ENCODE measurements around the gene LMO2. TPM values are rescaled to one million over a fixed set of nuclear protein-coding genes. Genes with fewer than 3 reads are reported as not detected.
A peak's percentile ranks its signal among the peaks of the same experiment; 100 is the strongest.
"Not testable (repeated sequence)": the region's sequence is repeated elsewhere in the genome, so short reads cannot be mapped to it uniquely, and the experiment has no call there.

Gene LMO2
- total RNA-seq, 1 donor: 148 TPM

GRCh38 chr11:33866936-33867335, 24.9 kb downstream of the LMO2 start:
- DNase-seq (ENCODE audit: low read depth in 2 of 3, low spot score in 2 of 3): no peak

- DNase-seq (ENCODE audit: low read depth in 2 of 3, low spot score in 2 of 3): no peak
Measured at GRCh38 chr11:33864479-33864878, 27.4 kb downstream of the LMO2 start.

GRCh38 chr11:33863418-33864172, 28.3 kb downstream of the LMO2 start:
- no peak for DNase-seq (ENCODE audit: low read depth in 2 of 3, low spot score in 2 of 3)

GRCh38 chr11:33861941-33862589, 29.8 kb downstream of the LMO2 start:
- no peak for DNase-seq (ENCODE audit: low read depth in 2 of 3, low spot score in 2 of 3)

GRCh38 chr11:33861386-33861785, 30.5 kb downstream of the LMO2 start:
- no peak for DNase-seq (ENCODE audit: low read depth in 2 of 3, low spot score in 2 of 3)

- DNase-seq (ENCODE audit: low read depth in 2 of 3, low spot score in 2 of 3): no peak
Measured at GRCh38 chr11:33860926-33861325, 30.9 kb downstream of the LMO2 start.

- no peak for DNase-seq (ENCODE audit: low read depth in 2 of 3, low spot score in 2 of 3)
Measured at GRCh38 chr11:33859306-33859705, 32.6 kb downstream of the LMO2 start.

- DNase-seq (ENCODE audit: low read depth in 2 of 3, low spot score in 2 of 3): peak; percentile 48 to 91 (median 83)
Measured at GRCh38 chr11:33857933-33858371, 33.9 kb downstream of the LMO2 start.

- DNase-seq (ENCODE audit: low read depth in 2 of 3, low spot score in 2 of 3): no peak
Measured at GRCh38 chr11:33855500-33855899, 36.4 kb downstream of the LMO2 start.

GRCh38 chr11:33848717-33849390, 43.0 kb downstream of the LMO2 start:
- no peak for DNase-seq (ENCODE audit: low read depth in 2 of 3, low spot score in 2 of 3)

GRCh38 chr11:33847251-33847650, 44.6 kb downstream of the LMO2 start:
- DNase-seq (ENCODE audit: low read depth in 2 of 3, low spot score in 2 of 3): no peak

GRCh38 chr11:33844236-33844635, 47.6 kb downstream of the LMO2 start:
- DNase-seq (ENCODE audit: low read depth in 2 of 3, low spot score in 2 of 3): no peak

GRCh38 chr11:33843018-33843417, 48.9 kb downstream of the LMO2 start:
- DNase-seq (ENCODE audit: low read depth in 2 of 3, low spot score in 2 of 3): no peak

GRCh38 chr11:33842236-33842915, 49.5 kb downstream of the LMO2 start:
- no peak for DNase-seq (ENCODE audit: low read depth in 2 of 3, low spot score in 2 of 3)

GRCh38 chr11:33838234-33838633, 53.6 kb downstream of the LMO2 start:
- DNase-seq (ENCODE audit: low read depth in 2 of 3, low spot score in 2 of 3): not testable (repeated sequence)

GRCh38 chr11:33837334-33837733, 54.5 kb downstream of the LMO2 start:
- not testable (repeated sequence) for DNase-seq (ENCODE audit: low read depth in 2 of 3, low spot score in 2 of 3)

GRCh38 chr11:33835143-33835878, 56.6 kb downstream of the LMO2 start:
- DNase-seq (ENCODE audit: low read depth in 2 of 3, low spot score in 2 of 3): peak in 2 of 3 donors; percentile 18 to 60

GRCh38 chr11:33832676-33833075, 59.2 kb downstream of the LMO2 start:
- DNase-seq (ENCODE audit: low read depth in 2 of 3, low spot score in 2 of 3): no peak

GRCh38 chr11:33830903-33831648, 60.8 kb downstream of the LMO2 start:
- no peak for DNase-seq (ENCODE audit: low read depth in 2 of 3, low spot score in 2 of 3)

Measured in hematopoietic multipotent progenitor cell (in vitro differentiated cells).